Activated T-cell treated with anti-CD3 and anti-CD28 coated beads, Interleukin-2, amount 50 U/mL, for 72 hours (primary cell): ENCODE data around the gene GBP3. TPM values are rescaled to one million over a fixed set of nuclear protein-coding genes. Genes with fewer than 3 reads are reported as not detected.
"Not testable (repeated sequence)": the region's sequence is repeated elsewhere in the genome, so short reads cannot be mapped to it uniquely, and the experiment has no call there.

Source experiments
- ATAC-seq, 2 donors: fragments of 150-1000 bp; cut with Tn5 transposase; replicated peaks in 1 of 2; 2 replicates each; pipeline ENCODE4 v1.10.0; 2021; ENCODE audit warnings: moderate library complexity in 2 of 2, mild to moderate bottlenecking in 1 of 2
- DNase-seq, 2 donors: peaks; one replicate each; pipeline ENCODE4 v3.0.0; 2021 to 2022; ENCODE audit warnings: mixed read lengths in 1 of 2
- H3K27ac Mint-ChIP-seq: one replicate; pipeline ENCODE4 v1.8.0; 2022; ENCODE audit warnings: mild to moderate bottlenecking, moderate library complexity, mixed read lengths
- H3K27me3 Mint-ChIP-seq: one replicate; pipeline ENCODE4 v1.8.0; 2022; ENCODE audit warnings: low read depth, mixed read lengths
- H3K36me3 Mint-ChIP-seq, 2 donors: one replicate each; pipeline ENCODE4 v1.8.0; 2022; ENCODE audit warnings: mixed read lengths in 2 of 2, mild to moderate bottlenecking in 1 of 2; ENCODE audit not compliant: insufficient read depth in 2 of 2
- H3K4me1 Mint-ChIP-seq: one replicate; pipeline ENCODE4 v1.8.0; 2022; ENCODE audit warnings: low read depth, mixed read lengths
- H3K4me3 Mint-ChIP-seq, 2 donors: one replicate each; pipeline ENCODE4 v1.8.0; 2022; ENCODE audit warnings: mild to moderate bottlenecking in 2 of 2, mixed read lengths in 2 of 2, moderate library complexity in 2 of 2
- H3K9me3 Mint-ChIP-seq, 2 donors: one replicate each; pipeline ENCODE4 v1.8.0; 2022; ENCODE audit warnings: mixed read lengths in 2 of 2
- total RNA-seq, 2 donors: library from RNA; stranded (reverse); gene quantifications; one replicate each; pipeline ENCODE4 v1.2.3, GENCODE V29; 2022

Gene GBP3
- total RNA-seq, 2 donors from 2014 or later, result 7.1 to 9.0 TPM

- H3K27ac Mint-ChIP-seq, result no peak overlapping the region
- H3K27me3 Mint-ChIP-seq, result peaks cover 8% of the 10 kb centered on the region
- no peak overlapping the region for H3K4me3 Mint-ChIP-seq
- ATAC-seq (no peak), DNase-seq (no peak)
- peaks cover 4 to 9% of the 10 kb centered on the region in 2 donors for H3K9me3 Mint-ChIP-seq
- H3K4me1 Mint-ChIP-seq, result peaks cover 48% of the 10 kb centered on the region
- peaks cover 18 to 27% of the 10 kb centered on the region in 2 donors for H3K36me3 Mint-ChIP-seq
These were observed 3.3 kb upstream of the GBP3 start for GRCh38 chr1:89025928-89026327.

- peaks cover 19 to 30% of the 10 kb centered on the region in 2 donors for H3K36me3 Mint-ChIP-seq
- peaks cover 4 to 7% of the 10 kb centered on the region in 2 donors for H3K9me3 Mint-ChIP-seq
- ATAC-seq (peak; percentile 36 to 47), DNase-seq (no peak)
- no peaks in the 10 kb centered on the region for H3K27me3 Mint-ChIP-seq
- peak overlapping the region; percentile 98 for H3K27ac Mint-ChIP-seq
- peaks cover 58% of the 10 kb centered on the region for H3K4me1 Mint-ChIP-seq
- peak overlapping the region; percentile 85 to 99 for H3K4me3 Mint-ChIP-seq
These were observed 360 bp upstream of the GBP3 start for GRCh38 chr1:89023026-89023425.

GRCh38 chr1:89018318-89018717 is 4.3 kb downstream of the GBP3 start:
- Mint-ChIP-seq H3K4me3 (peak overlapping the region in 1 of 2 donors; percentile 57), H3K36me3 (peaks cover 13 to 31% of the 10 kb centered on the region in 2 donors), H3K4me1 (peaks cover 47% of the 10 kb centered on the region)
- H3K27me3 Mint-ChIP-seq, ATAC-seq, DNase-seq, H3K27ac Mint-ChIP-seq, H3K9me3 Mint-ChIP-seq: not testable (repeated sequence)

GRCh38 chr1:89008511-89008910 is 14.2 kb downstream of the GBP3 start:
- Mint-ChIP-seq H3K36me3 (peaks cover 8 to 40% of the 10 kb centered on the region in 2 donors), H3K4me1 (peaks cover 7% of the 10 kb centered on the region), H3K27ac (no peak overlapping the region), H3K9me3 (peaks cover 2% of the 10 kb centered on the region in 2 donors), H3K27me3 (no peaks in the 10 kb centered on the region), H3K4me3 (no peak overlapping the region)
- DNase-seq (no peak), ATAC-seq (no peak)

GRCh38 chr1:89005286-89006151 is 17.1 kb downstream of the GBP3 start:
- ATAC-seq, result no peak
- Mint-ChIP-seq H3K36me3 (peaks cover 12 to 32% of the 10 kb centered on the region in 2 donors), H3K4me1 (peaks cover 31% of the 10 kb centered on the region), H3K27me3 (no peaks in the 10 kb centered on the region), H3K9me3 (peaks cover 2 to 5% of the 10 kb centered on the region in 2 donors), H3K4me3 (no peak overlapping the region), H3K27ac (no peak overlapping the region)
- DNase-seq, result no peak

GRCh38 chr1:89002176-89002575 is 20.5 kb downstream of the GBP3 start:
- not testable (repeated sequence) for ATAC-seq, H3K9me3 Mint-ChIP-seq, H3K27me3 Mint-ChIP-seq, DNase-seq
- Mint-ChIP-seq H3K36me3 (peaks cover 8 to 27% of the 10 kb centered on the region in 2 donors), H3K4me3 (peak overlapping the region; percentile 4 to 6), H3K27ac (peak overlapping the region; percentile 7), H3K4me1 (peaks cover 31% of the 10 kb centered on the region)

- no peak overlapping the region for H3K4me3 Mint-ChIP-seq
- H3K36me3 Mint-ChIP-seq, result peaks cover 8 to 27% of the 10 kb centered on the region in 2 donors
- H3K27ac Mint-ChIP-seq, result no peak overlapping the region
- peaks cover 2 to 5% of the 10 kb centered on the region in 2 donors for H3K9me3 Mint-ChIP-seq
- DNase-seq, result no peak
- ATAC-seq, result peak in 1 of 2 donors; percentile 50
- H3K27me3 Mint-ChIP-seq, result no peaks in the 10 kb centered on the region
- peaks cover 31% of the 10 kb centered on the region for H3K4me1 Mint-ChIP-seq
These were observed 21.2 kb downstream of the GBP3 start for GRCh38 chr1:89001510-89001909.

GRCh38 chr1:88998716-88999115 is 23.9 kb downstream of the GBP3 start:
- peaks cover 26% of the 10 kb centered on the region for H3K4me1 Mint-ChIP-seq
- H3K27ac Mint-ChIP-seq, result no peak overlapping the region
- ATAC-seq (peak; percentile 90 to 92), DNase-seq (peak in 1 of 2 donors; percentile 45)
- no peaks in the 10 kb centered on the region for H3K27me3 Mint-ChIP-seq
- peaks cover 2 to 3% of the 10 kb centered on the region in 2 donors for H3K9me3 Mint-ChIP-seq
- H3K4me3 Mint-ChIP-seq, result no peak overlapping the region
- peaks cover 4 to 8% of the 10 kb centered on the region in 2 donors for H3K36me3 Mint-ChIP-seq

GRCh38 chr1:88990426-88990825 is 32.2 kb downstream of the GBP3 start:
- Mint-ChIP-seq H3K27ac (peak overlapping the region; percentile 69), H3K4me3 (no peak overlapping the region), H3K36me3 (peaks cover 11 to 21% of the 10 kb centered on the region in 2 donors), H3K9me3 (no peaks in the 10 kb centered on the region), H3K4me1 (peaks cover 54% of the 10 kb centered on the region), H3K27me3 (no peaks in the 10 kb centered on the region)
- DNase-seq, result no peak
- ATAC-seq, result no peak

- Mint-ChIP-seq H3K4me1 (peaks cover 92% of the 10 kb centered on the region), H3K4me3 (peak overlapping the region in 1 of 2 donors; percentile 79), H3K36me3 (peaks cover 29 to 38% of the 10 kb centered on the region in 2 donors), H3K9me3 (no peaks in the 10 kb centered on the region), H3K27me3 (no peaks in the 10 kb centered on the region), H3K27ac (peak overlapping the region; percentile 96)
- DNase-seq (no peak), ATAC-seq (peak; percentile 53 to 63)
These were observed 37.0 kb downstream of the GBP3 start for GRCh38 chr1:88985692-88986091.

GRCh38 chr1:88985032-88985431 is 37.6 kb downstream of the GBP3 start:
- DNase-seq (no peak), ATAC-seq (peak; percentile 52 to 71)
- Mint-ChIP-seq H3K4me1 (peaks cover 90% of the 10 kb centered on the region), H3K36me3 (peaks cover 29 to 35% of the 10 kb centered on the region in 2 donors), H3K4me3 (peak overlapping the region; percentile 56 to 79), H3K27me3 (no peaks in the 10 kb centered on the region), H3K9me3 (no peaks in the 10 kb centered on the region), H3K27ac (peak overlapping the region; percentile 96)

- DNase-seq (no peak), ATAC-seq (no peak)
- H3K27me3 Mint-ChIP-seq, result no peaks in the 10 kb centered on the region
- H3K9me3 Mint-ChIP-seq, result no peaks in the 10 kb centered on the region
- peak overlapping the region; percentile 56 to 79 for H3K4me3 Mint-ChIP-seq
- peak overlapping the region; percentile 96 for H3K27ac Mint-ChIP-seq
- peaks cover 90% of the 10 kb centered on the region for H3K4me1 Mint-ChIP-seq
- peaks cover 29 to 34% of the 10 kb centered on the region in 2 donors for H3K36me3 Mint-ChIP-seq
These were observed 38.1 kb downstream of the GBP3 start for GRCh38 chr1:88984569-88984968.

GRCh38 chr1:88983791-88984559 is 38.7 kb downstream of the GBP3 start:
- Mint-ChIP-seq H3K36me3 (peaks cover 31 to 34% of the 10 kb centered on the region in 2 donors), H3K4me1 (peaks cover 90% of the 10 kb centered on the region), H3K4me3 (peak overlapping the region; percentile 42 to 88), H3K27ac (peak overlapping the region; percentile 96), H3K9me3 (no peaks in the 10 kb centered on the region), H3K27me3 (no peaks in the 10 kb centered on the region)
- ATAC-seq, result peak; percentile 39 to 52
- no peak for DNase-seq
